CD4-positive, alpha-beta T cell (primary cell): Measurements from ENCODE around the gene PDIK1L. TPM values are rescaled to one million over a fixed set of nuclear protein-coding genes. Genes with fewer than 3 reads are reported as not detected.

Source experiments
- ATAC-seq: fragments of 200-7000 bp; cut with Tn5 transposase; one replicate; pipeline ENCODE4 v1.10.0; 2022; ENCODE audit warnings: mild to moderate bottlenecking; ENCODE audit not compliant: poor library complexity
- CTCF ChIA-PET: fragments of 350-600 bp; sonication (Branson Sonifier 250); formaldehyde crosslinking; loops from one replicate; lab custom pipeline; 2021; ENCODE audit warnings: antibody characterized with exemption, inconsistent platforms; lab: Charles Lee
- POLR2A ChIA-PET: fragments of 350-600 bp; sonication (Branson Sonifier 250); formaldehyde crosslinking; loops from one replicate; lab custom pipeline; 2021; ENCODE audit warnings: antibody characterized with exemption, inconsistent platforms; lab: Charles Lee
- DNase-seq, 14 experiments: peaks; one replicate each; pipeline ENCODE4 v3.0.0-alpha.2; 2013 to 2020; ENCODE audit warnings: mixed read lengths in 2 of 14
- H3K27ac ChIP-seq, 2 donors: one replicate each; pipeline versions ENCODE4 v1.5.1 to v1.7.0; 2013; ENCODE audit warnings: low read length in 2 of 2, low read depth in 1 of 2, mild to moderate bottlenecking in 1 of 2
- H3K27me3 ChIP-seq, 2 experiments: 1 replicate in 1 of 2; 2 replicates in 1 of 2; pipeline versions ENCODE4 v1.6.1 to v1.7.0; 2013; ENCODE audit warnings: low read length in 2 of 2, control low read depth in 1 of 2, mild to moderate bottlenecking in 1 of 2, moderate library complexity in 1 of 2; ENCODE audit not compliant: insufficient read depth in 2 of 2, control insufficient read depth in 1 of 2
- H3K36me3 ChIP-seq: one replicate; pipeline ENCODE4 v1.6.1; 2013; ENCODE audit warnings: low read length, control low read depth; ENCODE audit not compliant: insufficient read depth
- H3K4me1 ChIP-seq: one replicate; pipeline ENCODE4 v1.6.1; 2013; ENCODE audit warnings: low read length, control low read depth; ENCODE audit not compliant: insufficient read depth
- H3K4me3 ChIP-seq: one replicate; pipeline ENCODE4 v1.5.1; 2013; ENCODE audit warnings: mild to moderate bottlenecking, low read length, moderate library complexity
- H3K9me3 ChIP-seq, 2 experiments: 1 replicate in 1 of 2; 2 replicates in 1 of 2; pipeline versions ENCODE4 v1.6.1 to v1.7.0; 2013; ENCODE audit warnings: low read length in 2 of 2, mild to moderate bottlenecking in 2 of 2, control low read depth in 1 of 2, moderate library complexity in 1 of 2; ENCODE audit not compliant: control insufficient read depth in 1 of 2, insufficient read depth in 1 of 2
- H3K27ac Mint-ChIP-seq: one replicate; pipeline ENCODE4 v1.8.0; 2020; ENCODE audit warnings: mixed read lengths
- H3K27me3 Mint-ChIP-seq: one replicate; pipeline ENCODE4 v1.8.0; 2021; ENCODE audit warnings: mixed read lengths
- H3K36me3 Mint-ChIP-seq: one replicate; pipeline ENCODE4 v1.8.0; 2021; ENCODE audit warnings: low read depth, mixed read lengths
- H3K4me1 Mint-ChIP-seq: one replicate; pipeline ENCODE4 v1.8.0; 2021; ENCODE audit warnings: low read depth, mixed read lengths
- H3K4me3 Mint-ChIP-seq: one replicate; pipeline ENCODE4 v1.8.0; 2020; ENCODE audit warnings: mild to moderate bottlenecking, mixed read lengths
- H3K9me3 Mint-ChIP-seq: one replicate; pipeline ENCODE4 v1.8.0; 2020; ENCODE audit warnings: mixed read lengths
- CTCF ChIP-seq: fragments of 200-600 bp; IDR thresholded peaks from one replicate; pipeline ENCODE4 v1.8.0; 2022; ENCODE audit warnings: antibody characterized with exemption, mild to moderate bottlenecking
- intact Hi-C, 2 experiments: fragments of 100-400 bp; cut with DNase I in 1 of 2; cut with micrococcal nuclease in 1 of 2; formaldehyde crosslinking; loops; one replicate each; pipeline versions ENCODE4 v1.15.1 to v1.9.0; 2023 to 2025; cut with DNase I, micrococcal nuclease
- total RNA-seq, 174 experiments: library from RNA in 2 of 174; stranded (reverse) in 2 of 174; gene quantifications; one replicate each; pipeline ENCODE4 v1.2.3 and lab custom pipeline; 2021 to 2026

Gene PDIK1L
- total RNA-seq, 2 experiments from 2014 or later = 9.5 to 9.9 TPM

GRCh38 chr1:26163684-26164035, 52.0 kb downstream of the PDIK1L start:
- ChIA-PET CTCF (interaction anchor here (0.9 kb wide), 1 partner anchor 70 kb away, joined by 4 read pairs; the partner anchor contains the start of gene CEP85), POLR2A (no interaction called here)
- Histone ChIP-seq H3K4me3 (peak overlapping the region; percentile 43), H3K27ac (no peak overlapping the region), H3K36me3 (no peaks in the 10 kb centered on the region), H3K27me3 (peaks cover 23 to 34% of the 10 kb centered on the region in 2 experiments), H3K9me3 (no peaks in the 10 kb centered on the region), H3K4me1 (peaks cover 26% of the 10 kb centered on the region)
- H3K27ac Mint-ChIP-seq = no peak overlapping the region
- intact Hi-C loops = loop anchor here in 1 of 2 experiments (1.0 to 10.0 kb wide), 4 partner anchors 58 to 231 kb away; no protein-coding TSS in a partner anchor
- peak overlapping the region; percentile 34 for H3K4me3 Mint-ChIP-seq
- peaks cover 5% of the 10 kb centered on the region for H3K4me1 Mint-ChIP-seq
- peaks cover 25% of the 10 kb centered on the region for H3K27me3 Mint-ChIP-seq
- DNase-seq (no peak), ATAC-seq (no peak)
- no peak for TF ChIP-seq CTCF
- no peaks in the 10 kb centered on the region for H3K9me3 Mint-ChIP-seq
- H3K36me3 Mint-ChIP-seq = no peaks in the 10 kb centered on the region

GRCh38 chr1:26164036-26164860, 52.6 kb downstream of the PDIK1L start:
- H3K4me1 Mint-ChIP-seq = peaks cover 5% of the 10 kb centered on the region
- peak; percentile 48 for TF ChIP-seq CTCF
- peaks cover 21% of the 10 kb centered on the region for H3K27me3 Mint-ChIP-seq
- peaks cover 27% of the 10 kb centered on the region for H3K4me1 ChIP-seq
- peak; percentile 74 for ATAC-seq
- H3K9me3 Mint-ChIP-seq = no peaks in the 10 kb centered on the region
- peak in 13 of 14 experiments; percentile 27 to 78 (median 44) for DNase-seq
- no peak overlapping the region for H3K27ac Mint-ChIP-seq
- no peaks in the 10 kb centered on the region for H3K9me3 ChIP-seq
- peak overlapping the region; percentile 43 for H3K4me3 ChIP-seq
- peak overlapping the region; percentile 34 for H3K4me3 Mint-ChIP-seq
- no peak overlapping the region for H3K27ac ChIP-seq
- peaks cover 23 to 31% of the 10 kb centered on the region in 2 experiments for H3K27me3 ChIP-seq
- H3K36me3 ChIP-seq = no peaks in the 10 kb centered on the region
- CTCF ChIA-PET = interaction anchor here (0.9 kb wide), 1 partner anchor 70 kb away, joined by 4 read pairs; the partner anchor contains the start of gene CEP85
- no peaks in the 10 kb centered on the region for H3K36me3 Mint-ChIP-seq
- intact Hi-C loops = loop anchor here in 1 of 2 experiments (1.0 to 10.0 kb wide), 4 partner anchors 59 to 231 kb away; no protein-coding TSS in a partner anchor
- POLR2A ChIA-PET = interaction anchor here (1.1 kb wide), 1 partner anchor 19 kb away, joined by 3 read pairs; no protein-coding TSS in a partner anchor

DNA sequence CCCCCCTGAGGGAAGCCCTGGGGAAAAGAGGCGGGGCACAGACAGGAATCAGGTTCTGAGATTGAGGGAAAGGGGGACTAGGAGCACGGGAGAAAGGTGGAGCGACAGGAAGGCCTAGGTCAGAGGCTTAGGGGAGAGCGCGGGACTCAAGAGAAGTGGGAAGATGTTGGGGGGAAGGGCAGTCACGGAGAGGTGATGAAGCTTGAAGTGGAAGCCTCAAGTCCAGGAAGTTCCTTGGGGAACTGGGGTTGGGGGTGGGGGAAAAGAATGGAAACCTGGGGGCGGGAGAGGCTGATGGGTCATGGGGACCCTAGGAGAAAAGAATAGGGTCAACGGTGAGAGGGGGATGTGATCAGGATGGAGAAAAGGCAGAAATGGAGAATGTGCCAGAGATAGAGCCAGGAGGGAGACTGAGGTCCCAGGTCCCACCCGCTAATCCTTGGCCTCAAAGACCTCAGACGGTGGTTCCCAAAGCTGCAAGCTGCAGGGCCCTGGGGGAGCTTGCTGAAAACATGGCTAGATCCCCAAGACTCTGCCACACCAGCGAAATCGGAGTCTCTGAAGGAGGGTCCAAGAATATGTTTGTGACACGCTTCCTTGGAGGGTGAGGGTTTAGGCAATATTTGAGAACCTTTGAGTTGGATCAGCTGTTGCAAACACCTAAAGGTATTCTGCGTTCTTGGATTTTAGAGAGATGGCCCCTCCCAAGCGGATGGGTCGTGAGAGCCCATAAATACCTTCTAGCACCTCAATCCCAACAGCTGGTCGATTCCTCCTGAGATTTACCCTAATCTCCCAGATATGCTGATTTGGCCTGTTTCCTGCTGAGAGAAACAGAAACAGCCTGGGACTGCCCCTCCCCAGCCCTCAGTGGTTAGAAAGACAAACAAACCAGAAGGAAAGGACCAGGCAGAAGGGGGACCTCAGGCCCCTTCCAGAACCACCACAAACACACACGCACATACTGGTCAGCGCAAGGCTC, 53.5 kb downstream of the PDIK1L start:
- Histone ChIP-seq H3K36me3 (no peaks in the 10 kb centered on the region), H3K4me1 (peaks cover 36% of the 10 kb centered on the region), H3K4me3 (no peak overlapping the region), H3K27me3 (peaks cover 23 to 25% of the 10 kb centered on the region in 2 experiments), H3K27ac (no peak overlapping the region), H3K9me3 (no peaks in the 10 kb centered on the region)
- Mint-ChIP-seq H3K9me3 (no peaks in the 10 kb centered on the region), H3K27me3 (peaks cover 14% of the 10 kb centered on the region), H3K36me3 (no peaks in the 10 kb centered on the region), H3K27ac (no peak overlapping the region), H3K4me1 (peaks cover 7% of the 10 kb centered on the region), H3K4me3 (peak overlapping the region; percentile 25)
- TF ChIP-seq CTCF = no peak
- DNase-seq (no peak), ATAC-seq (no peak)
- POLR2A ChIA-PET = interaction anchor here (0.8 to 1.1 kb wide), 2 partner anchors 20 to 39 kb away, joined by 3 read pairs; no protein-coding TSS in a partner anchor
- CTCF ChIA-PET = no interaction called here
- intact Hi-C loops = loop anchor here in 1 of 2 experiments (1.0 to 10.0 kb wide), 5 partner anchors 60 to 230 kb away; no protein-coding TSS in a partner anchor
